H1 (cell line): ENCODE data around the gene CGB5.

Source experiments
- KDM5A ChIP-seq: fragments of 200-600 bp; IDR thresholded peaks from 2 replicates; pipeline ENCODE4 v1.7.1; 2012; ENCODE audit warnings: mild to moderate bottlenecking, low read length, inconsistent platforms, mixed read lengths
- MAFK ChIP-seq: IDR thresholded peaks from 2 replicates; pipeline ENCODE4 v1.6.1; 2012; ENCODE audit warnings: low read depth, mild to moderate bottlenecking, improper control_type of control experiment, low read length
- PHF8 ChIP-seq: fragments of 200-600 bp; sonication (generic); conservative IDR thresholded peaks from 2 replicates; pipeline ENCODE4 v1.7.1; 2012; ENCODE audit warnings: low read depth, mild to moderate bottlenecking, inconsistent platforms, low read length, moderate library complexity
- POLR2A ChIP-seq, 2 experiments: IDR thresholded peaks; 1 replicate in 1 of 2; 2 replicates in 1 of 2; pipeline ENCODE4 v1.6.1; 2011; ENCODE audit warnings: low read depth in 2 of 2, low read length in 2 of 2, mild to moderate bottlenecking in 2 of 2; ENCODE audit errors: control extremely low read depth in 1 of 2
- SIN3A ChIP-seq, 2 experiments: IDR thresholded peaks in 1 of 2; conservative IDR thresholded peaks in 1 of 2; 2 replicates each; pipeline ENCODE4 v1.6.1; 2011 to 2012; ENCODE audit warnings: low read length in 2 of 2, improper control_type of control experiment in 1 of 2, low read depth in 1 of 2, mild to moderate bottlenecking in 1 of 2
- TBP ChIP-seq: IDR thresholded peaks from 2 replicates; pipeline ENCODE4 v1.6.1; 2011; ENCODE audit warnings: low read depth, low read length, improper control_type of control experiment
- TEAD4 ChIP-seq: IDR thresholded peaks from 2 replicates; pipeline ENCODE4 v1.6.1; 2012; ENCODE audit warnings: low read depth, low read length, inconsistent platforms, mixed read lengths
- TF ChIP-seq, protein P1 (sequence below), 3 experiments: IDR thresholded peaks; 1 replicate in 2 of 3; 2 replicates in 1 of 3; pipeline versions ENCODE4 v1.5.1 to v1.6.1; 2011; ENCODE audit warnings: low read length in 3 of 3, mild to moderate bottlenecking in 3 of 3, inconsistent platforms in 2 of 3, low read depth in 1 of 3, moderate library complexity in 1 of 3; ENCODE audit not compliant: insufficient read depth in 1 of 3; ENCODE audit errors: control extremely low read depth in 1 of 3

DNA sequence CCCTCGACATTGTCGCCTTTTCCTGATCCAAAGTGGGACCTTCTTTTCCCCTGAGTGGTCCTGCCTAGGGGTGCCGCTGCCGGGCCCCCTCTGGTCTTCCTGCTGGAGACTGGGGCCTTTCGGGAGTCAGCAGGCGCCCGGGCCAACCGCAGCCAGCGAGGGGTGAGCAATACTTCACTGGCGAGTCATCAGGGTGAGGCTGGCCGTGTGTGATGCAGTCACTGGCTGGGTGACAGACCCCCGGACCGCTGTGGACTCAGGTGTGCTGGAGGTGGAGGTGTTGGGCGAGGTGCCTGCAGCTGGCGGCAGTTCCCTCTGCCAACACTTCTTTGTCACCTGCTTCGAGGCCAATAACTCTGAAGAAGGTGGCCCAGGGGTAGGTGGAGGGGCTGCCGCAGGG is 1.5 kb upstream of the CGB5 start:
- TF ChIP-seq PHF8: no peak
- TF ChIP-seq KDM5A: no peak
- no peak for TF ChIP-seq POLR2A (IDR thresholded peaks at IDR 0.05; ENCODE audit: control extremely low read depth in 1 of 2, low read depth in 2 of 2, low read length in 2 of 2)
- TF ChIP-seq, protein P1, sequence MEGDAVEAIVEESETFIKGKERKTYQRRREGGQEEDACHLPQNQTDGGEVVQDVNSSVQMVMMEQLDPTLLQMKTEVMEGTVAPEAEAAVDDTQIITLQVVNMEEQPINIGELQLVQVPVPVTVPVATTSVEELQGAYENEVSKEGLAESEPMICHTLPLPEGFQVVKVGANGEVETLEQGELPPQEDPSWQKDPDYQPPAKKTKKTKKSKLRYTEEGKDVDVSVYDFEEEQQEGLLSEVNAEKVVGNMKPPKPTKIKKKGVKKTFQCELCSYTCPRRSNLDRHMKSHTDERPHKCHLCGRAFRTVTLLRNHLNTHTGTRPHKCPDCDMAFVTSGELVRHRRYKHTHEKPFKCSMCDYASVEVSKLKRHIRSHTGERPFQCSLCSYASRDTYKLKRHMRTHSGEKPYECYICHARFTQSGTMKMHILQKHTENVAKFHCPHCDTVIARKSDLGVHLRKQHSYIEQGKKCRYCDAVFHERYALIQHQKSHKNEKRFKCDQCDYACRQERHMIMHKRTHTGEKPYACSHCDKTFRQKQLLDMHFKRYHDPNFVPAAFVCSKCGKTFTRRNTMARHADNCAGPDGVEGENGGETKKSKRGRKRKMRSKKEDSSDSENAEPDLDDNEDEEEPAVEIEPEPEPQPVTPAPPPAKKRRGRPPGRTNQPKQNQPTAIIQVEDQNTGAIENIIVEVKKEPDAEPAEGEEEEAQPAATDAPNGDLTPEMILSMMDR (IDR thresholded peaks at IDR 0.05; ENCODE audit: control extremely low read depth in 1 of 3, insufficient read depth in 1 of 3, low read depth in 1 of 3, low read length in 3 of 3): no peak
- TF ChIP-seq TBP: no peak
- no peak for TF ChIP-seq TEAD4
- no peak for TF ChIP-seq MAFK
- no peak for TF ChIP-seq SIN3A (conservative IDR thresholded peaks at IDR 0.05 in 1 of 2, IDR thresholded peaks at IDR 0.05 in 1 of 2; ENCODE audit: low read depth in 1 of 2, low read length in 2 of 2)
